HepG2 (cell line): Measurements from ENCODE around the gene GP9. TPM values are rescaled to one million over a fixed set of nuclear protein-coding genes. Genes with fewer than 3 reads are reported as not detected.

ENCODE experiments used
- ATAC-seq: fragments of 200-7000 bp; cut with Tn5 transposase; 3 replicates; pipeline ENCODE4 v1.9.1; 2020; ENCODE audit warnings: mild to moderate bottlenecking, moderate library complexity
- BruUV-seq: library from RNA; stranded (reverse); fragments of 400-500 nt; replicated peaks from 2 replicates; lab custom pipeline; 2021; lab: Mats Ljungman, UMichigan
- CTCF ChIA-PET: fragments of 300-600 bp; formaldehyde crosslinking; extraction: SDS; loops from one replicate; lab custom pipeline; 2021; ENCODE audit warnings: low total read pairs, inconsistent platforms, low intra/inter-chr PET ratio; lab: Yijun Ruan, JAX
- POLR2A ChIA-PET: fragments of 350-600 bp; sonication (Branson Sonifier 250); formaldehyde crosslinking; loops from one replicate; lab custom pipeline; 2020; ENCODE audit warnings: antibody characterized with exemption, inconsistent platforms; lab: Yijun Ruan, JAX
- DNase-seq: peaks from one replicate; pipeline ENCODE4 v3.0.0-alpha.2; 2015; ENCODE audit warnings: low spot score
- FAIRE-seq: peaks from 3 replicates; lab custom pipeline; 2011; peaks lifted over from hg19 to GRCh38; lab: Jason Lieb, UNC
- H2AFZ ChIP-seq: one replicate; pipeline ENCODE4 v1.6.1; 2011; ENCODE audit warnings: low read length, inconsistent platforms
- H3K27ac ChIP-seq: fragments of 300-600 bp; 3 replicates; pipeline ENCODE4 v1.8.0; 2011; ENCODE audit warnings: mixed run types, mild to moderate bottlenecking, mixed read lengths, low read length, inconsistent platforms; ENCODE audit not compliant: insufficient read depth; ENCODE audit errors: extremely low read length
- H3K27me3 ChIP-seq, 2 experiments: fragments of 200-600 bp in 1 of 2; 2 replicates in 1 of 2; 3 replicates in 1 of 2; pipeline versions ENCODE4 v1.6.0 to v1.8.0; 2011; ENCODE audit warnings: low read length in 2 of 2, mild to moderate bottlenecking in 2 of 2, moderate library complexity in 2 of 2, inconsistent platforms in 1 of 2; ENCODE audit not compliant: insufficient read depth in 2 of 2, control insufficient read depth in 1 of 2
- H3K36me3 ChIP-seq, 2 experiments: fragments of 200-600 bp in 1 of 2; replicated peaks in 1 of 2; 2 replicates in 1 of 2; 3 replicates in 1 of 2; pipeline versions ENCODE4 v1.5.1 to v1.8.0; 2011; ENCODE audit warnings: low read length in 2 of 2, inconsistent platforms in 1 of 2; ENCODE audit not compliant: insufficient read depth in 2 of 2, control insufficient read depth in 1 of 2
- H3K4me1 ChIP-seq: 2 replicates; pipeline ENCODE4 v1.5.1; 2012; ENCODE audit warnings: low read length, inconsistent platforms; ENCODE audit not compliant: insufficient read depth
- H3K4me2 ChIP-seq: 2 replicates; pipeline ENCODE4 v1.6.0; 2011; ENCODE audit warnings: low read depth, low read length, inconsistent platforms
- H3K4me3 ChIP-seq, 3 experiments: fragments of 200-600 bp in 1 of 3; sonication (generic), shearing (Covaris generic) in 1 of 3; replicated peaks in 1 of 3; 2 replicates each; pipeline ENCODE4 v1.5.1; 2011 to 2016; ENCODE audit warnings: low read length in 3 of 3, inconsistent platforms in 2 of 3, low read depth in 2 of 3, mild to moderate bottlenecking in 2 of 3, control low read depth in 1 of 3, mixed read lengths in 1 of 3; ENCODE audit not compliant: insufficient read depth in 1 of 3
- H3K79me2 ChIP-seq: one replicate; pipeline ENCODE4 v1.6.1; 2011; ENCODE audit warnings: low read length, inconsistent platforms; ENCODE audit not compliant: insufficient read depth
- H3K9ac ChIP-seq: 2 replicates; pipeline ENCODE4 v1.6.0; 2011; ENCODE audit warnings: mild to moderate bottlenecking, low read depth, low read length, inconsistent platforms; ENCODE audit not compliant: insufficient read depth
- H3K9me3 ChIP-seq: 2 replicates; pipeline ENCODE4 v1.5.1; 2012; ENCODE audit warnings: mild to moderate bottlenecking, low read length
- H4K20me1 ChIP-seq: 2 replicates; pipeline ENCODE4 v1.6.0; 2011; ENCODE audit warnings: inconsistent platforms, mild to moderate bottlenecking, low read length, moderate library complexity; ENCODE audit not compliant: insufficient read depth
- CENPBD1 ChIP-seq: sonication (generic); formaldehyde crosslinking; IDR thresholded peaks from 2 replicates; pipeline ENCODE4 v1.8.0; 2022; ENCODE audit warnings: missing genetic modification reagents, low read depth, mild to moderate bottlenecking, borderline replicate concordance
- FLYWCH1 ChIP-seq: sonication (generic); formaldehyde crosslinking; IDR thresholded peaks from 2 replicates; pipeline ENCODE4 v1.8.1; 2023; ENCODE audit warnings: mild to moderate bottlenecking, missing genetic modification reagents
- FOSL1 ChIP-seq: sonication (generic); formaldehyde crosslinking; IDR thresholded peaks from 2 replicates; pipeline ENCODE4 v1.9.0; 2021; ENCODE audit warnings: missing genetic modification reagents, borderline replicate concordance
- HNF4G ChIP-seq, 2 experiments: sonication (generic) in 1 of 2; formaldehyde crosslinking in 1 of 2; IDR thresholded peaks; 2 replicates each; pipeline versions ENCODE4 v1.4.0 to v1.6.1; 2011 to 2020; ENCODE audit warnings: borderline replicate concordance in 2 of 2, low read depth in 2 of 2, mild to moderate bottlenecking in 2 of 2, low read length in 1 of 2, missing genetic modification reagents in 1 of 2, moderate library complexity in 1 of 2
- KLF11 ChIP-seq: IDR thresholded peaks from 2 replicates; pipeline ENCODE4 v1.6.1; 2016; ENCODE audit warnings: missing compliant biosample characterization
- MAFF ChIP-seq: IDR thresholded peaks from 2 replicates; pipeline ENCODE4 v1.6.1; 2011; ENCODE audit warnings: low read depth, low read length, improper control_type of control experiment
- PLRG1 ChIP-seq: fragments of 450-650 bp; conservative IDR thresholded peaks from 2 replicates; pipeline ENCODE4 v1.6.1; 2016
- SETDB1 ChIP-seq: sonication (generic); formaldehyde crosslinking; IDR thresholded peaks from 2 replicates; pipeline ENCODE4 v1.5.1; 2020; ENCODE audit warnings: missing genetic modification reagents, mild to moderate bottlenecking, borderline replicate concordance
- ZNF296 ChIP-seq: sonication (generic); formaldehyde crosslinking; conservative IDR thresholded peaks from 2 replicates; pipeline ENCODE4 v1.5.0; 2020; ENCODE audit warnings: mild to moderate bottlenecking, missing genetic modification reagents
- ZNF563 ChIP-seq: sonication (generic); formaldehyde crosslinking; IDR thresholded peaks from 2 replicates; pipeline ENCODE4 v1.8.0; 2022; ENCODE audit warnings: mild to moderate bottlenecking, moderate library complexity, missing genetic modification reagents
- ZNF629 ChIP-seq: sonication (generic); formaldehyde crosslinking; conservative IDR thresholded peaks from 2 replicates; pipeline ENCODE4 v1.5.0; 2020; ENCODE audit warnings: missing genetic modification reagents
- ZSCAN31 ChIP-seq: sonication (generic); formaldehyde crosslinking; IDR thresholded peaks from 2 replicates; pipeline ENCODE4 v1.5.0; 2020; ENCODE audit warnings: low read depth, mild to moderate bottlenecking, missing genetic modification reagents
- WGBS: methylation state at CpG from one replicate; pipeline ENCODE4 v1.1.6; 2017; ENCODE audit warnings: low lambda C conversion rate; 5-methylcytosine and 5-hydroxymethylcytosine counted together
- in situ Hi-C: cut with HindIII; loops from 2 replicates; pipeline ENCODE4 v1.10.0; 2017; ENCODE audit warnings: low pct_unique_long_range_greater_than_20kb; ENCODE audit not compliant: extremely low pct_ligation_motif_present
- intact Hi-C: fragments of 100-400 bp; cut with micrococcal nuclease; formaldehyde crosslinking; loops from one replicate; pipeline ENCODE4 v1.10.0; 2022; ENCODE audit not compliant: unreplicated experiment
- polyA plus RNA-seq, 8 experiments: library from polyadenylated mRNA; depleted of rRNA in 3 of 8; stranded (reverse) in 7 of 8; unstranded in 1 of 8; fragments of >200 nt; fragmentation: Illumina TruSeq in 4 of 8; extraction: Trizol in 4 of 8; gene quantifications; 2 replicates each; pipeline versions ENCODE4 v1.2.1 to v1.2.3, GENCODE V29; 2011 to 2016; ENCODE audit warnings: low read depth in 4 of 8, missing spikeins in 1 of 8, mixed read lengths in 1 of 8; ENCODE audit not compliant: insufficient read depth in 1 of 8
- total RNA-seq, 5 experiments: library from RNA; depleted of rRNA; stranded (reverse); fragments of >200 nt; fragmentation: Illumina TruSeq; extraction: Trizol; gene quantifications; 2 replicates each; pipeline ENCODE4 v1.2.3, GENCODE V29; 2016; ENCODE audit warnings: low read depth in 1 of 5
- TF ChIP-seq, protein P1 (sequence below): IDR thresholded peaks from 2 replicates; pipeline ENCODE4 v1.6.1; 2016

Gene GP9
- total and polyA plus RNA-seq, 2 of the 13 experiments (the other 11 are each of a cell fraction or from before 2014, with no cell fraction given) = not detected

DNA sequence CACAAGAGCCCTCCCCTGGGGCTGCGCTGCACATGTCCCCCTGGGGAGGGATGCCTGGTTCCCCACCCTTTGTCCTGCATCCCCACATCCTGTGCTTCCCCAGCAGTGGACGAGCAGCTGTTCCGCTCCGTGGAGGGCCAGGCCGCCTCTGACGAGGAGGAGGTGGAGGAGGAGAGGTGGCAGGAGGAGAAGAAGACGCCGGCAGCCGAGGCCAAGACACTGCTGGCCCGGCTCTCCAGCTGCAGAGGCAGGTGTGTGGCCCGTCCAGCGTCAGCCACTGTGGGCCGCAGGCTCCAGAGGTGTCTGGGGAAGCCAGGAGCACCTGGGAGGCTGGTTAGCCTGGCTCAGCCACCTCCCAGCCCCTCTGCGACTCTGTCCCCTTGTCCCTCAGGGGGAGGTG is 27.9 kb upstream of the GP9 start:
- no peak overlapping the region for H3K9ac ChIP-seq
- no peak overlapping the region for H3K27ac ChIP-seq
- in situ Hi-C loops = no loop called here
- no peaks in the 10 kb centered on the region for H4K20me1 ChIP-seq
- H3K36me3 ChIP-seq = no peaks in the 10 kb centered on the region
- no peak overlapping the region for H3K4me3 ChIP-seq
- POLR2A ChIA-PET = no interaction called here
- TF ChIP-seq CENPBD1 (CRISPR knock-in tag) (no peak), MAFF (no peak), SETDB1 (CRISPR knock-in tag) (no peak), ZSCAN31 (no peak), PLRG1 (no peak), FLYWCH1 (CRISPR knock-in tag) (no peak), FOSL1 (CRISPR knock-in tag) (no peak), ZNF296 (CRISPR knock-in tag) (no peak)
- TF ChIP-seq, all 625 proteins: peak for 0
- Histone ChIP-seq H3K27me3 (peaks cover 2 to 16% of the 10 kb centered on the region in 2 experiments; a peak in 2 of 5 replicates), H3K79me2 (no peaks in the 10 kb centered on the region), H3K4me1 (peaks cover 20% of the 10 kb centered on the region), H3K9me3 (no peaks in the 10 kb centered on the region), H3K4me2 (no peak overlapping the region), H2AFZ (no peak overlapping the region)
- DNase-seq (no peak), ATAC-seq (no peak; the same call in 2 of the 3 replicates), FAIRE-seq (no peak)
- 100% methylated on average over 2 of the region's 14 CpGs for WGBS
- intact Hi-C loops = no loop called here
- BruUV-seq = no TSS peak
- CTCF ChIA-PET = no interaction called here

DNA sequence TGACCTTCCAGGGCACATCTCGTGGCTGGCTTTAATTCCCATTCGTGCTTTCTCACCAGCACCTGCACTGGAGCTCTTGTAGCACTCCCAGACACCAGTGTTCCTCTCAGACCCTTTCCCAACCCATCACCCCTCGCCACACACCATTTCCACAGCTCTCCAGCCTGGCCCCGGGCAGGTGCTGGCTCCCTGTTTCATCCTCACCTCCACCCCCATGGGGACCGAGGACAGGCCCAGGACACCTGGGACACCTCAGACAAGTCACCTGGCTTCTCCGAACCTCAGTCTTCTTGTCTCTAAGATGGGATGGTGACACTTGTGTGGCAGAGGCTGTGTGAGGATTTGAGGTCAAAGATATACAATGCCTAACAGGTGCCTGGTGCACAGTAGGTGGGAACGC is 27.4 kb upstream of the GP9 start:
- H3K4me2 ChIP-seq = no peak overlapping the region
- H3K27me3 ChIP-seq = peaks cover 2 to 16% of the 10 kb centered on the region in 2 experiments; a peak in 2 of 5 replicates
- H3K4me3 ChIP-seq = no peak overlapping the region
- no peak for ATAC-seq
- CTCF ChIA-PET = no interaction called here
- TF ChIP-seq, protein P1, sequence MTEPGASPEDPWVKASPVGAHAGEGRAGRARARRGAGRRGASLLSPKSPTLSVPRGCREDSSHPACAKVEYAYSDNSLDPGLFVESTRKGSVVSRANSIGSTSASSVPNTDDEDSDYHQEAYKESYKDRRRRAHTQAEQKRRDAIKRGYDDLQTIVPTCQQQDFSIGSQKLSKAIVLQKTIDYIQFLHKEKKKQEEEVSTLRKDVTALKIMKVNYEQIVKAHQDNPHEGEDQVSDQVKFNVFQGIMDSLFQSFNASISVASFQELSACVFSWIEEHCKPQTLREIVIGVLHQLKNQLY (CRISPR knock-in tag) = no peak
- no peak for TF ChIP-seq ZNF563 (CRISPR knock-in tag)
- 0 out of 2 replicates have a peak, but pooled peaks have one; percentile 30 for TF ChIP-seq ZNF629 (CRISPR knock-in tag)
- no peak for TF ChIP-seq KLF11
- TF ChIP-seq HNF4G (IDR thresholded peaks at IDR 0.05; ENCODE audit: borderline replicate concordance, low read depth, low read length) = no peak
- no peak for TF ChIP-seq HNF4G (CRISPR knock-in tag; IDR thresholded peaks at IDR 0.05; ENCODE audit: borderline replicate concordance, low read depth)
- in situ Hi-C loops (no loop called here), intact Hi-C loops (no loop called here)
- no peak overlapping the region for H3K27ac ChIP-seq
- no peaks in the 10 kb centered on the region for H3K36me3 ChIP-seq
- H3K9me3 ChIP-seq = no peaks in the 10 kb centered on the region
- H2AFZ ChIP-seq = no peak overlapping the region
- no peak for DNase-seq
- H4K20me1 ChIP-seq = no peaks in the 10 kb centered on the region
- no peak overlapping the region for H3K9ac ChIP-seq
- POLR2A ChIA-PET = no interaction called here
- no peak for FAIRE-seq
- no peaks in the 10 kb centered on the region for H3K79me2 ChIP-seq
- BruUV-seq = no TSS peak
- 14% methylated on average over 7 of the region's 7 CpGs for WGBS
- H3K4me1 ChIP-seq = peaks cover 20% of the 10 kb centered on the region
